GM23248 (cell line): ENCODE data around the gene TMEM132C.

ENCODE experiments used
- EZH2 ChIP-seq: fragments of 200-600 bp; sonication (generic); IDR thresholded peaks from 2 replicates; pipeline ENCODE4 v1.6.1; 2018; ENCODE audit warnings: antibody characterized with exemption, mild to moderate bottlenecking; ENCODE audit not compliant: insufficient read depth, poor library complexity, severe bottlenecking
- EZH2phosphoT487 ChIP-seq: fragments of 200-600 bp; sonication (generic); IDR thresholded peaks from 2 replicates; pipeline ENCODE4 v1.6.1; 2018; ENCODE audit warnings: antibody characterized with exemption, moderate library complexity, mild to moderate bottlenecking, low read depth; ENCODE audit not compliant: insufficient read depth

GRCh38 chr12:128421375-128421774, 154.4 kb downstream of the TMEM132C start:
- TF ChIP-seq EZH2 (no peak), EZH2phosphoT487 (no peak)
